HEK293 (cell line): ENCODE results near the gene HMGB2.

Experiments
- CTCF ChIA-PET: fragments of 350-600 bp; formaldehyde crosslinking; extraction: SDS; loops from one replicate; lab custom pipeline; 2021; ENCODE audit warnings: antibody characterized with exemption; lab: Yijun Ruan, JAX
- POLR2A ChIA-PET: fragments of 300-600 bp; formaldehyde crosslinking; extraction: SDS; loops from one replicate; lab custom pipeline; 2020; ENCODE audit warnings: antibody characterized with exemption, inconsistent platforms; lab: Yijun Ruan, JAX
- H3K27ac ChIP-seq: fragments of 200-500 bp; sonication (Bioruptor generic); 2 replicates; pipeline ENCODE4 v1.5.1; 2014; ENCODE audit warnings: low read depth, low read length, control low read depth, inconsistent platforms; ENCODE audit errors: extremely low read depth
- H3K36me3 ChIP-seq, 2 experiments: fragments of 200-500 bp in 1 of 2; sonication (Bioruptor generic) in 1 of 2; 1 replicate in 1 of 2; 2 replicates in 1 of 2; pipeline ENCODE4 v1.5.1; 2014 to 2017; ENCODE audit warnings: inconsistent platforms in 2 of 2, low read length in 2 of 2; ENCODE audit not compliant: control insufficient read depth in 2 of 2, insufficient read depth in 1 of 2
- H3K4me1 ChIP-seq: fragments of 200-500 bp; sonication (Bioruptor generic); 2 replicates; pipeline ENCODE4 v1.5.1; 2014; ENCODE audit warnings: mild to moderate bottlenecking, low read length, inconsistent platforms; ENCODE audit not compliant: control insufficient read depth, insufficient read depth
- H3K4me3 ChIP-seq: 2 replicates; pipeline ENCODE4 v1.5.1; 2011; ENCODE audit warnings: low read depth, mild to moderate bottlenecking, control low read depth, low read length, moderate library complexity
- H3K9me3 ChIP-seq: fragments of 200-500 bp; sonication (Bioruptor generic); 2 replicates; pipeline ENCODE4 v1.5.1; 2014; ENCODE audit warnings: low read depth, low read length, inconsistent platforms; ENCODE audit not compliant: control insufficient read depth, insufficient read depth
- HOXA7 ChIP-seq: sonication (generic); formaldehyde crosslinking; IDR thresholded peaks from 2 replicates; pipeline ENCODE4 v1.8.1; 2022; ENCODE audit warnings: missing genetic modification reagents, borderline replicate concordance
- KLF10 ChIP-seq: fragments of 450-650 bp; IDR thresholded peaks from 2 replicates; pipeline ENCODE4 v1.5.1; 2018; ENCODE audit warnings: missing biosample characterization, mild to moderate bottlenecking, missing genetic modification characterization
- PATZ1 ChIP-seq: fragments of 450-650 bp; formaldehyde crosslinking; IDR thresholded peaks from 2 replicates; pipeline ENCODE4 v1.5.1; 2016; ENCODE audit warnings: missing biosample characterization, missing genetic modification characterization
- PBX3 ChIP-seq: sonication (generic); formaldehyde crosslinking; IDR thresholded peaks from 2 replicates; pipeline ENCODE4 v1.8.1; 2022; ENCODE audit warnings: mild to moderate bottlenecking, moderate library complexity, missing genetic modification reagents
- PRDM10 ChIP-seq: fragments of 450-650 bp; formaldehyde crosslinking; IDR thresholded peaks from 2 replicates; pipeline ENCODE4 v1.5.1; 2016; ENCODE audit warnings: missing biosample characterization, missing genetic modification characterization
- PRDM6 ChIP-seq: fragments of 450-650 bp; formaldehyde crosslinking; IDR thresholded peaks from 2 replicates; pipeline ENCODE4 v1.5.1; 2017; ENCODE audit warnings: missing biosample characterization, missing genetic modification characterization
- YY2 ChIP-seq: fragments of 450-650 bp; formaldehyde crosslinking; IDR thresholded peaks from 2 replicates; pipeline ENCODE4 v1.5.1; 2016; ENCODE audit warnings: missing biosample characterization, missing genetic modification characterization
- ZEB2 ChIP-seq: fragments of 450-650 bp; formaldehyde crosslinking; IDR thresholded peaks from 2 replicates; pipeline ENCODE4 v1.5.1; 2016; ENCODE audit warnings: missing biosample characterization, missing genetic modification characterization
- ZNF148 ChIP-seq: fragments of 450-650 bp; formaldehyde crosslinking; IDR thresholded peaks from 2 replicates; pipeline ENCODE4 v1.5.0; 2017; ENCODE audit warnings: missing biosample characterization, missing genetic modification characterization, borderline replicate concordance
- ZNF274 ChIP-seq, 2 experiments: fragments of 200-500 bp in 1 of 2; fragments of 450-650 bp in 1 of 2; sonication (Bioruptor generic) in 1 of 2; formaldehyde crosslinking in 1 of 2; IDR thresholded peaks; 2 replicates each; pipeline versions ENCODE4 v1.5.1 to v1.6.1; 2014 to 2016; ENCODE audit warnings: borderline replicate concordance in 1 of 2, inconsistent platforms in 1 of 2, low read length in 1 of 2, missing biosample characterization in 1 of 2, missing genetic modification characterization in 1 of 2
- ZNF548 ChIP-seq: fragments of 450-650 bp; formaldehyde crosslinking; IDR thresholded peaks from 2 replicates; pipeline ENCODE4 v1.5.1; 2016; ENCODE audit warnings: missing biosample characterization, missing genetic modification characterization
- ZNF654 ChIP-seq: fragments of 450-650 bp; formaldehyde crosslinking; IDR thresholded peaks from 2 replicates; pipeline ENCODE4 v1.5.1; 2016; ENCODE audit warnings: low read depth, missing biosample characterization, missing genetic modification characterization
- ZSCAN30 ChIP-seq: fragments of 450-650 bp; IDR thresholded peaks from 2 replicates; pipeline ENCODE4 v1.5.1; 2018; ENCODE audit warnings: missing biosample characterization, mild to moderate bottlenecking, missing genetic modification characterization, moderate library complexity
- ZSCAN4 ChIP-seq: fragments of 450-650 bp; formaldehyde crosslinking; IDR thresholded peaks from 2 replicates; pipeline ENCODE4 v1.5.1; 2017; ENCODE audit warnings: missing biosample characterization, missing genetic modification characterization
- TF ChIP-seq, protein P1 (sequence below): fragments of 450-650 bp; formaldehyde crosslinking; IDR thresholded peaks from 2 replicates; pipeline ENCODE4 v1.5.1; 2016; ENCODE audit warnings: missing biosample characterization, missing genetic modification characterization
- TF ChIP-seq, protein P2 (sequence below): fragments of 450-650 bp; formaldehyde crosslinking; IDR thresholded peaks from 2 replicates; pipeline ENCODE4 v1.5.1; 2017; ENCODE audit warnings: missing biosample characterization, missing genetic modification characterization

The HMGB2 gene

GRCh38 chr4:173301518-173302201, 32.5 kb downstream of the HMGB2 start:
- Histone ChIP-seq H3K36me3 (peaks cover 0 to 8% of the 10 kb centered on the region in 2 experiments; a peak in 1 of 3 replicates), H3K9me3 (no peaks in the 10 kb centered on the region), H3K4me3 (no peak overlapping the region), H3K27ac (no peak overlapping the region), H3K4me1 (no peaks in the 10 kb centered on the region)
- ChIA-PET CTCF (interaction anchor here (0.5 to 3.0 kb wide), 42 partner anchors 9 to 527 kb away, joined by 3 to 35 read pairs (median 4); no protein-coding TSS in a partner anchor), POLR2A (interaction anchor here (1.5 kb wide), 1 partner anchor 32 kb away, joined by 4 read pairs; the partner anchor contains the start of gene HMGB2)
- peak; percentile 43 for TF ChIP-seq ZNF654
- no peak for TF ChIP-seq PATZ1 (tag by site-specific recombination)
- TF ChIP-seq PRDM6 (tag by site-specific recombination): peak; percentile 54

GRCh38 chr4:173294444-173294843, 39.7 kb downstream of the HMGB2 start:
- Histone ChIP-seq H3K27ac (no peak overlapping the region), H3K4me1 (no peaks in the 10 kb centered on the region), H3K4me3 (no peak overlapping the region), H3K36me3 (peaks cover 0 to 3% of the 10 kb centered on the region in 2 experiments; a peak in 1 of 3 replicates), H3K9me3 (no peaks in the 10 kb centered on the region)
- ChIA-PET POLR2A (no interaction called here), CTCF (no interaction called here)
- TF ChIP-seq PRDM10 (tag by site-specific recombination) (no peak), KLF10 (tag by site-specific recombination) (no peak), ZNF274 (IDR thresholded peaks at IDR 0.05; ENCODE audit: low read length) (no peak), ZNF274 (tag by site-specific recombination; IDR thresholded peaks at IDR 0.05; ENCODE audit: borderline replicate concordance) (no peak), ZNF548 (tag by site-specific recombination) (no peak), YY2 (tag by site-specific recombination) (no peak), ZNF654 (no peak), HOXA7 (CRISPR knock-in tag) (no peak), ZSCAN4 (tag by site-specific recombination) (no peak), ZEB2 (no peak), ZSCAN30 (tag by site-specific recombination) (no peak), PBX3 (CRISPR knock-in tag) (no peak), ZNF148 (tag by site-specific recombination) (no peak)
- TF ChIP-seq, protein P1, sequence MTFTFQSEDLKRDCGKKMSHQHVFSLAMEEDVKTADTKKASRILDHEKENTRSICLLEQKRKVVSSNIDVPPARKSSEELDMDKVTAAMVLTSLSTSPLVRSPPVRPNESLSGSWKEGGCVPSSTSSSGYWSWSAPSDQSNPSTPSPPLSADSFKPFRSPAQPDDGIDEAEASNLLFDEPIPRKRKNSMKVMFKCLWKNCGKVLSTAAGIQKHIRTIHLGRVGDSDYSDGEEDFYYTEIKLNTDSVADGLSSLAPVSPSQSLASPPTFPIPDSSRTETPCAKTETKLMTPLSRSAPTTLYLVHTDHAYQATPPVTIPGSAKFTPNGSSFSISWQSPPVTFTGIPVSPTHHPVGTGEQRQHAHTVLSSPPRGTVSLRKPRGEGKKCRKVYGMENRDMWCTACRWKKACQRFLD: no peak
- TF ChIP-seq, protein P2, sequence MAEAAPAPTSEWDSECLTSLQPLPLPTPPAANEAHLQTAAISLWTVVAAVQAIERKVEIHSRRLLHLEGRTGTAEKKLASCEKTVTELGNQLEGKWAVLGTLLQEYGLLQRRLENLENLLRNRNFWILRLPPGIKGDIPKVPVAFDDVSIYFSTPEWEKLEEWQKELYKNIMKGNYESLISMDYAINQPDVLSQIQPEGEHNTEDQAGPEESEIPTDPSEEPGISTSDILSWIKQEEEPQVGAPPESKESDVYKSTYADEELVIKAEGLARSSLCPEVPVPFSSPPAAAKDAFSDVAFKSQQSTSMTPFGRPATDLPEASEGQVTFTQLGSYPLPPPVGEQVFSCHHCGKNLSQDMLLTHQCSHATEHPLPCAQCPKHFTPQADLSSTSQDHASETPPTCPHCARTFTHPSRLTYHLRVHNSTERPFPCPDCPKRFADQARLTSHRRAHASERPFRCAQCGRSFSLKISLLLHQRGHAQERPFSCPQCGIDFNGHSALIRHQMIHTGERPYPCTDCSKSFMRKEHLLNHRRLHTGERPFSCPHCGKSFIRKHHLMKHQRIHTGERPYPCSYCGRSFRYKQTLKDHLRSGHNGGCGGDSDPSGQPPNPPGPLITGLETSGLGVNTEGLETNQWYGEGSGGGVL: no peak
